ENCODE data around the gene TMEM14A. TPM values are rescaled to one million over a fixed set of nuclear protein-coding genes. Genes with fewer than 3 reads are reported as not detected.

The TMEM14A gene
- total RNA-seq, 1 experiment from 2014 or later, result 7.3 TPM

GRCh38 chr6:52642368-52642767 is 28.5 kb upstream of the TMEM14A start:
- H3K27me3 Mint-ChIP-seq (ENCODE audit: low read depth), result peaks cover 2% of the 10 kb centered on the region; the same call in 1 of the 2 replicates
- 0 out of 7 replicates have a peak, but pooled peaks cover 0 to 5% (median 1%) of the 10 kb centered on the region in 3 experiments for H3K36me3 Mint-ChIP-seq (ENCODE audit: insufficient read depth in 1 of 3, low read depth in 3 of 3)
- Histone ChIP-seq H2BK20ac (ENCODE audit: low read depth, low read length, poor library complexity, severe bottlenecking) (no peak overlapping the region), H3T11ph (ENCODE audit: low read length) (no peak overlapping the region), H4K20me1 (ENCODE audit: control insufficient read depth, insufficient read depth, insufficient read length) (no peaks in the 10 kb centered on the region), H3K9ac (ENCODE audit: extremely low read depth, insufficient read length, low read length) (no peak overlapping the region), H3K23me2 (ENCODE audit: insufficient read length, low read depth, low read length, poor library complexity, severe bottlenecking) (no peaks in the 10 kb centered on the region), H3K27me3 (ENCODE audit: insufficient read depth, low read length) (no peaks in the 10 kb centered on the region), H3K4me2 (ENCODE audit: insufficient read depth, insufficient read length, low read length) (no peak overlapping the region), H2AK5ac (ENCODE audit: insufficient read length, low read length) (no peak overlapping the region), H3K23ac (ENCODE audit: insufficient read length, low read depth, low read length) (no peak overlapping the region), H4K91ac (ENCODE audit: insufficient read length, low read depth, low read length) (no peak overlapping the region), H3K27ac (ENCODE audit: insufficient read length, low read depth, low read length) (no peak overlapping the region), H3K14ac (ENCODE audit: insufficient read depth, low read length) (no peak overlapping the region), H4K5ac (ENCODE audit: insufficient read length, low read depth, low read length) (no peak overlapping the region), H3K18ac (ENCODE audit: insufficient read length, low read depth, low read length) (no peak overlapping the region), H3K79me1 (ENCODE audit: insufficient read depth, low read depth, low read length, poor library complexity, severe bottlenecking) (no peaks in the 10 kb centered on the region), H2BK120ac (ENCODE audit: low read depth, low read length, poor library complexity, severe bottlenecking) (no peak overlapping the region), H2AFZ (ENCODE audit: low read length) (no peak overlapping the region), H3K4me1 (ENCODE audit: insufficient read depth, low read length) (no peaks in the 10 kb centered on the region), H3K56ac (ENCODE audit: insufficient read length, low read depth, low read length) (no peak overlapping the region), H3K4ac (ENCODE audit: low read depth, low read length) (no peak overlapping the region), H3K79me2 (ENCODE audit: insufficient read depth, low read length) (no peaks in the 10 kb centered on the region), H2BK15ac (ENCODE audit: low read depth, low read length) (no peak overlapping the region), H3K9me3 (ENCODE audit: control insufficient read depth, low read depth, low read length) (no peaks in the 10 kb centered on the region), H2BK12ac (ENCODE audit: insufficient read length, low read depth, low read length) (no peak overlapping the region), H4K8ac (replicated peaks; ENCODE audit: insufficient read length, low read depth, low read length) (no peak overlapping the region), H2BK5ac (ENCODE audit: insufficient read length, low read length) (no peak overlapping the region)
- WGBS (ENCODE audit: extremely low coverage, insufficient read length, low lambda C conversion rate), result no CpG with 5 or more reads among the region's 2 CpGs
- TF ChIP-seq CTCF (conservative IDR thresholded peaks at IDR 0.05), result no peak
- no peak overlapping the region for H3K4me3 Mint-ChIP-seq
- DNase-seq, result no peak
- H3K4me1 Mint-ChIP-seq, result peaks cover 0 to 5% of the 10 kb centered on the region in 2 experiments; a peak in 3 of 4 replicates
- H3K9me3 Mint-ChIP-seq, result peaks cover 0 to 3% of the 10 kb centered on the region in 2 experiments; a peak in 3 of 5 replicates
- H3K27ac Mint-ChIP-seq, result no peak overlapping the region
